ENCODE measurements around the gene MPND. TPM values are rescaled to one million over a fixed set of nuclear protein-coding genes. Genes with fewer than 3 reads are reported as not detected.

Gene MPND
- total and polyA plus RNA-seq, 2 of the 13 experiments (the other 11 are each of a cell fraction or from before 2014, with no cell fraction given) = 10.8 to 15.8 TPM

DNA sequence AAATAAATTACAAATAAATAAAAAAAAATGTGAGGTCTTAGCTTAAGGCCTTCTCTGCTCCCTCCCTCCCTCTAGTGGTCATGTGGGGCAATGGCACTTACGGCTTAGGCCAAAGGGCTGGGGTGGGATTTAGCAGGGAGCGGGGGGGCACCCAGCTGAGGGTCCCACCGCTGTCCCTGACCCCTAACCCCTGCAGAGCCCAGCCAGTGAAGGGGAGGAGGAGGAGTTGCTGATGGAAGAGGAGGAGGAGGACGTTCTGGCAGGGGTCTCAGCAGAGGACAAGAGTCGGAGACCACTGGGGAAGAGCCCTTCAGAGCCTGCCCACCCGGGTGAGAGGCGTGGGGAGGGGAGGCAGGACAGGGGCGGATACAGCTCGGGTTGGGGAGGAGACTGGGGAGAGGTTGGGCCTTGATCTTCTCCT, 9.3 kb downstream of the MPND start (continued):
- TF ChIP-seq SYNCRIP (IDR thresholded peaks at IDR 0.05; ENCODE audit: insufficient read depth, low read depth, low read length) (no peak), ZFP36L1 (CRISPR knock-in tag; IDR thresholded peaks at IDR 0.05) (no peak), CENPX (CRISPR knock-in tag; IDR thresholded peaks at IDR 0.05) (no peak), NCOA5 (CRISPR knock-in tag; IDR thresholded peaks at IDR 0.05) (no peak), TCF7L2 (IDR thresholded peaks at IDR 0.05; ENCODE audit: low read depth, low read length) (no peak), ZNF207 (IDR thresholded peaks at IDR 0.05; ENCODE audit: borderline replicate concordance) (no peak), KLF16 (CRISPR knock-in tag; IDR thresholded peaks at IDR 0.05) (0 out of 4 replicates have a peak, but pooled peaks of 1 of the 2 experiments have one; percentile 44), SMC3 (IDR thresholded peaks at IDR 0.05; ENCODE audit: low read length) (peak; percentile 78), IRF2 (CRISPR knock-in tag; IDR thresholded peaks at IDR 0.05) (no peak), MED13 (CRISPR knock-in tag; IDR thresholded peaks at IDR 0.05) (no peak), ZNF432 (CRISPR knock-in tag; IDR thresholded peaks at IDR 0.05; ENCODE audit: borderline replicate concordance) (no peak), HNRNPH1 (optimal IDR thresholded peaks at IDR 0.05; ENCODE audit: low read depth, low read length) (no peak)
- TF ChIP-seq, protein P1, sequence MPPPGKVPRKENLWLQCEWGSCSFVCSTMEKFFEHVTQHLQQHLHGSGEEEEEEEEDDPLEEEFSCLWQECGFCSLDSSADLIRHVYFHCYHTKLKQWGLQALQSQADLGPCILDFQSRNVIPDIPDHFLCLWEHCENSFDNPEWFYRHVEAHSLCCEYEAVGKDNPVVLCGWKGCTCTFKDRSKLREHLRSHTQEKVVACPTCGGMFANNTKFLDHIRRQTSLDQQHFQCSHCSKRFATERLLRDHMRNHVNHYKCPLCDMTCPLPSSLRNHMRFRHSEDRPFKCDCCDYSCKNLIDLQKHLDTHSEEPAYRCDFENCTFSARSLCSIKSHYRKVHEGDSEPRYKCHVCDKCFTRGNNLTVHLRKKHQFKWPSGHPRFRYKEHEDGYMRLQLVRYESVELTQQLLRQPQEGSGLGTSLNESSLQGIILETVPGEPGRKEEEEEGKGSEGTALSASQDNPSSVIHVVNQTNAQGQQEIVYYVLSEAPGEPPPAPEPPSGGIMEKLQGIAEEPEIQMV (CRISPR knock-in tag; IDR thresholded peaks at IDR 0.05; ENCODE audit: low read depth) = no peak

DNA sequence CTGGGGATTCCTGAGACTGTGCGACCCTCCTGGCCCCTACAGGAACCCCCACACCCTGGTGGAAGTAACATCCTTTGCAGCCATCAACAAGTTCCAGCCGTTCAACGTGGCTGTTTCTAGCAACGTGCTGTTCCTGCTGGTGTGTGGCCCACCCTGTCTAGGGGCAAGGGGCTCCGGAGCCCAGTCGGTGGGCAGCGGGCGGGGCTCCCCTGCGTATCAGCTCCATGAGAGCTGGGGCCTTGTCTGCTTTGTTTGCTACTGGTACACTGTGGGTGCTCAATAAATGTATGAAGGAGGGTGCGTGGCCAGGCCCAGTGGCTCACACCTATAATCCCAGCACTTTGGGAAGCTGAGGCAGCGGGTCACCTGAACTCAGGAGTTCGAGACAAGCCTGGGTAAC, 10.9 kb downstream of the MPND start:
- CTCF ChIA-PET (ENCODE audit: low intra/inter-chr PET ratio, low total read pairs) = interaction anchor here (3.1 kb wide), 1 partner anchor 86 kb away, joined by 41 read pairs; no protein-coding TSS in a partner anchor
- H3K9ac ChIP-seq (ENCODE audit: insufficient read depth, low read depth, low read length) = no peak overlapping the region
- no peaks in the 10 kb centered on the region for H3K9me3 ChIP-seq (ENCODE audit: low read length)
- intact Hi-C loops (cut with micrococcal nuclease; ENCODE audit: unreplicated experiment) = no loop called here
- no peak overlapping the region for H3K27ac ChIP-seq (ENCODE audit: extremely low read length, insufficient read depth, low read length)
- peaks cover 4 to 7% of the 10 kb centered on the region in 2 experiments; a peak in 2 of 5 replicates for H3K36me3 ChIP-seq (replicated peaks in 1 of 2; ENCODE audit: control insufficient read depth in 1 of 2, insufficient read depth in 2 of 2, low read length in 2 of 2)
- H3K4me3 ChIP-seq (replicated peaks in 1 of 3; ENCODE audit: insufficient read depth in 1 of 3, low read depth in 2 of 3, low read length in 3 of 3) = no peak overlapping the region
- DNase-seq (ENCODE audit: low spot score) (no peak), FAIRE-seq (no peak), ATAC-seq (no peak)
- BruUV-seq (replicated peaks) = no TSS peak
- H3K4me2 ChIP-seq (ENCODE audit: low read depth, low read length) = no peak overlapping the region
- no peaks in the 10 kb centered on the region for H3K79me2 ChIP-seq (ENCODE audit: insufficient read depth, low read length)
- H3K4me1 ChIP-seq (ENCODE audit: insufficient read depth, low read length) = no peaks in the 10 kb centered on the region
- in situ Hi-C loops (cut with HindIII; ENCODE audit: extremely low pct_ligation_motif_present, low pct_unique_long_range_greater_than_20kb) = loop anchor here (5.0 kb wide), 1 partner anchor 87 kb away; no protein-coding TSS in a partner anchor
- H3K27me3 ChIP-seq (ENCODE audit: control insufficient read depth in 1 of 2, insufficient read depth in 2 of 2, low read length in 2 of 2) = no peaks in the 10 kb centered on the region
- POLR2A ChIA-PET = interaction anchor here (1.5 kb wide), 1 partner anchor 22 kb away, joined by 3 read pairs; no protein-coding TSS in a partner anchor
- WGBS (ENCODE audit: low lambda C conversion rate) = 97% methylated on average over 5 of the region's 12 CpGs
- H2AFZ ChIP-seq (ENCODE audit: low read length) = no peak overlapping the region
- H4K20me1 ChIP-seq (ENCODE audit: insufficient read depth, low read length) = no peaks in the 10 kb centered on the region
- TF ChIP-seq, protein P2, sequence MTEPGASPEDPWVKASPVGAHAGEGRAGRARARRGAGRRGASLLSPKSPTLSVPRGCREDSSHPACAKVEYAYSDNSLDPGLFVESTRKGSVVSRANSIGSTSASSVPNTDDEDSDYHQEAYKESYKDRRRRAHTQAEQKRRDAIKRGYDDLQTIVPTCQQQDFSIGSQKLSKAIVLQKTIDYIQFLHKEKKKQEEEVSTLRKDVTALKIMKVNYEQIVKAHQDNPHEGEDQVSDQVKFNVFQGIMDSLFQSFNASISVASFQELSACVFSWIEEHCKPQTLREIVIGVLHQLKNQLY (CRISPR knock-in tag; IDR thresholded peaks at IDR 0.05) = no peak
- no peak for TF ChIP-seq ZNF101 (CRISPR knock-in tag; IDR thresholded peaks at IDR 0.05; ENCODE audit: borderline replicate concordance, low read depth)
- TF ChIP-seq, protein P3, sequence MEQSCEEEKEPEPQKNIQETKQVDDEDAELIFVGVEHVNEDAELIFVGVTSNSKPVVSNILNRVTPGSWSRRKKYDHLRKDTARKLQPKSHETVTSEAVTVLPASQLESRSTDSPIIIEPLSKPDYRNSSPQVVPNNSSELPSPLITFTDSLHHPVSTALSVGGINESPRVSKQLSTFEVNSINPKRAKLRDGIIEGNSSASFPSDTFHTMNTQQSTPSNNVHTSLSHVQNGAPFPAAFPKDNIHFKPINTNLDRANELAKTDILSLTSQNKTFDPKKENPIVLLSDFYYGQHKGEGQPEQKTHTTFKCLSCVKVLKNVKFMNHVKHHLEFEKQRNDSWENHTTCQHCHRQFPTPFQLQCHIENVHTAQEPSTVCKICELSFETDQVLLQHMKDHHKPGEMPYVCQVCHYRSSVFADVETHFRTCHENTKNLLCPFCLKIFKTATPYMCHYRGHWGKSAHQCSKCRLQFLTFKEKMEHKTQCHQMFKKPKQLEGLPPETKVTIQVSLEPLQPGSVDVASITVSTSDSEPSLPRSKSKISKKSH (CRISPR knock-in tag; IDR thresholded peaks at IDR 0.05; ENCODE audit: borderline replicate concordance) = no peak
- TF ChIP-seq RAD21 (CRISPR knock-in tag; IDR thresholded peaks at IDR 0.05) = no peak
- TF ChIP-seq, protein P4, sequence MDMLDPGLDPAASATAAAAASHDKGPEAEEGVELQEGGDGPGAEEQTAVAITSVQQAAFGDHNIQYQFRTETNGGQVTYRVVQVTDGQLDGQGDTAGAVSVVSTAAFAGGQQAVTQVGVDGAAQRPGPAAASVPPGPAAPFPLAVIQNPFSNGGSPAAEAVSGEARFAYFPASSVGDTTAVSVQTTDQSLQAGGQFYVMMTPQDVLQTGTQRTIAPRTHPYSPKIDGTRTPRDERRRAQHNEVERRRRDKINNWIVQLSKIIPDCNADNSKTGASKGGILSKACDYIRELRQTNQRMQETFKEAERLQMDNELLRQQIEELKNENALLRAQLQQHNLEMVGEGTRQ (IDR thresholded peaks at IDR 0.05; ENCODE audit: low read depth, low read length) = no peak
- TF ChIP-seq, protein P4 (CRISPR knock-in tag; IDR thresholded peaks at IDR 0.05; ENCODE audit: borderline replicate concordance) = no peak
- no peak for TF ChIP-seq NR3C1 (CRISPR knock-in tag; IDR thresholded peaks at IDR 0.05)

All from HepG2 (cell line).